GM19240 (cell line): ENCODE measurements around the gene SORCS1.

Source experiments
- DNase-seq: peaks from one replicate; pipeline ENCODE4 v3.0.0; 2011; ENCODE audit warnings: low spot score; ENCODE audit not compliant: insufficient read length

The SORCS1 gene

GRCh38 chr10:106672517-106673175 lies 491.9 kb downstream of the SORCS1 start:
- no peak for DNase-seq

DNA sequence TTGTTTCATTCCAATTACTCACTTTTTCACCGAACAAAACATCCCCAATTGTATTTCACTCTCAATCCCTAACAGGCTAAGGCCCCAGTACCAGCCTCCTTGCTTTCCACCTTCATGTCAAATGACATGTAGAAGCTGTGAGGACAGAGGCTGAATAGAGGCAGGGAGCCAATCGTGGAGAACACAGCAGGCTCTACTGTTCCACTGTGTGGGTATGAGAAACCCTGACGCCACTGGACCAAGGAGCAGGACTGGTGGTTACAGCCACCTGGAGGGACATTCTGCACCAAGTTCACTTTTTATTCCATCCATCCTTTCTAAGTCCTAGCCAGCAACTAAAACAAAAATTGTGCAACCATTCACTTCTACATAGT lies 502.8 kb downstream of the SORCS1 start:
- DNase-seq, result no peak

- DNase-seq, result no peak
Measured at GRCh38 chr10:106661133-106661766, 503.3 kb downstream of the SORCS1 start.

DNA sequence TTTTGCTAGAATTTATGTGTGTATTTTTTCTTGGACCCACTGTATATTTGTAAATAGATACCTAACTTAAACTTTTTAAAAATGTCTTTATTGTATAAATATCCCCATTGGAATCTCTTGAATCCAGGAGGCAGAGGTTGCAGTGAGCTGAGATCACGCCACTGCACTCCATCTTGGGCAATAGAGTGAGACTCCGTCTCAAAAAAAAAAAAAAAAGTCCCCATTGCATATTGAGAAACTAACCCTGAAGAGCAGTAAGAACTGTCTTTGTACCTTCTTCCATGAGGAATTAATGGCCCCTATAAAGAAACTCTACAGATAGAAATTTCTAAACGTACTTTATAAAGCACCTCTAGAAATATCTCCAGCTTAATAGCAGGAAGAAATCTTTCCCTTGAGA lies 504.0 kb downstream of the SORCS1 start:
- DNase-seq, result no peak

GRCh38 chr10:106655636-106656035 lies 508.9 kb downstream of the SORCS1 start:
- DNase-seq, result no peak

GRCh38 chr10:106655165-106655564 lies 509.3 kb downstream of the SORCS1 start:
- DNase-seq, result no peak

- no peak for DNase-seq
Measured at GRCh38 chr10:106652279-106652678, 512.2 kb downstream of the SORCS1 start.

GRCh38 chr10:106648534-106649481 lies 515.7 kb downstream of the SORCS1 start:
- no peak for DNase-seq

- no peak for DNase-seq
Measured at GRCh38 chr10:106643473-106643872, 521.0 kb downstream of the SORCS1 start.

DNA sequence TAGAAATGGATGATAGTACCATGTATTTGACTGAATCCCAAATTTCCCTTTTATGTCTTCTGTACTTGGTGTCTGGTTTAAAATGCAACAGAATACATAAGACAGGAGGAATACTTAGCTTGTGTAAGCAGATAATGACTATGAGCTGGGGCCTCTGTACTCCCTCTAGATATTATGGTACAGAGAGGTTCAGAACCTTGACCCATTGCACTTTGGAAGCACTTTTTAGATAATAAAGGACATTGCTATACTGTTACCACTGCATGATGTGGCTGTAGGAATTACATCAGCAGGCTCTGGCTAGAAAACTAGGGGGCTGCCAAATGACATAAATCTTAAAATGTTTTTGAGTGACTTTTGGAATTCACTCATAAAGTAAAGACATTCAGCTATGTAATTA lies 526.6 kb downstream of the SORCS1 start:
- DNase-seq, result no peak

DNA sequence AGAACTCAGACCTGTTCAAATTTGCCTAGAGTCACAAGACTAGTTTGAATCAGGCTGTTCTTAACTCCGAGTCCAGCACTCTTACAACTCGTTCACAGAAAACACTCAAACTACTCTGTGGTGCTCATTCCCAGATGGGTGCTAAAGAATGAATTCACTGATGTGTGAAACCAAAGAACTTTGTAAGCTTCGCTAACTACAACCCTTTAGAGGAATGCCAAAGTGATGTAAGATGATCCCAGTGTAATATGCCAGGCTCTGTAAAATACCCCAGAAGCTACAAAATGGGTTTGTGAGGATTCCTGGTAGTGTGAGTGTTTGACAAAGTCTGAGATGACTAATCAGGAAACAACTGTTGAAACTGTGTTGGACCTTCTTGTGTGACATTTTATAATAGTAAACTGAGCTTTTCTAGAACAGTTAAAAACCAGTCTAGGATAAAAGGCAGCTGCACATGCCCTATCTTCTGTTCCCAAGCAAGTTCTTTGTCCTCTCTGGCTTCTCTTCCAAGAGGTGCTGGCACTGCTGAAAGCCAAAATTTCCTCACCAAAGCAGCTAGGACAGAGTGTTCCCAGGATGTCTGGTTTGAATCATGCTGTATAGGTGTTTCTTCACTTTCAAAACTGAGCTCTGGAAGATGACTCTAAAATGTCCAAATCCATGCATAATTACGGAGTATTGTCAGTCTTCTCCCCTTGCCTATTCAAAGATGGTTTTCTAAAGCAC lies 527.6 kb downstream of the SORCS1 start:
- no peak for DNase-seq

GRCh38 chr10:106635947-106636346 lies 528.6 kb downstream of the SORCS1 start:
- DNase-seq, result no peak

GRCh38 chr10:106631016-106631702 lies 533.3 kb downstream of the SORCS1 start:
- DNase-seq, result no peak

- no peak for DNase-seq
Measured at GRCh38 chr10:106626371-106626770, 538.1 kb downstream of the SORCS1 start.

- no peak for DNase-seq
Measured at GRCh38 chr10:106625751-106626150, 538.8 kb downstream of the SORCS1 start.

GRCh38 chr10:106619346-106619745 lies 545.2 kb downstream of the SORCS1 start:
- no peak for DNase-seq

DNA sequence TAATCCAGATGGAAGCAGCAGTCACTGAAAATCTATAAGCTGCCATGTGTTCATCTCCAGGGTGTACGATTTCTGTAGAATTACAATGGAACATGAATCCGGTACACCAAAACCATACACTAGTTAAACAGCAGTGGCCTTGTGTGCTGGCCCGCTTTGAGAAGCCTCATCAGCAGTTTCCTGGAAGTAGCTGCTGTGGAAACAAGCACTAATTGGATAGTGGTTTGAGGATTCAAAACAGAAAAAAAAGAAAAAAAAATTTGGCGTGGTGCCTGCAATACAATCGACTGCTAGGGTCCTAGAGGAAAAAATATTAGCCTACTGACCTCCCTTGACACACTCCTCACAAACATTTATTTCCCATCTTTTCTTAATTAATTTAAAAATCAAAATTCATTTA lies 545.9 kb downstream of the SORCS1 start:
- DNase-seq, result no peak

GRCh38 chr10:106615081-106615480 lies 549.4 kb downstream of the SORCS1 start:
- no peak for DNase-seq

GRCh38 chr10:106614293-106614692 lies 550.2 kb downstream of the SORCS1 start:
- DNase-seq, result no peak

GRCh38 chr10:106612381-106612780 lies 552.1 kb downstream of the SORCS1 start:
- no peak for DNase-seq
